GM12878 (cell line): ENCODE data around the gene ADGRD1. TPM values are rescaled to one million over a fixed set of nuclear protein-coding genes. Genes with fewer than 3 reads are reported as not detected.

Source experiments
- ATAC-seq: fragments of 200-7000 bp; cut with Tn5 transposase; 3 replicates; pipeline ENCODE4 v1.9.1; 2020; ENCODE audit warnings: mild to moderate bottlenecking, moderate library complexity
- BruUV-seq: library from RNA; stranded (reverse); fragments of 400-500 nt; replicated peaks from 2 replicates; lab custom pipeline; 2021; lab: Mats Ljungman, UMichigan
- CTCF ChIA-PET: fragments of 300-600 bp; sonication (Branson Sonifier 250); formaldehyde crosslinking; extraction: SDS; loops from one replicate; lab custom pipeline; 2021; ENCODE audit warnings: inconsistent platforms; lab: Yijun Ruan, JAX
- POLR2A ChIA-PET: fragments of 350-600 bp; formaldehyde crosslinking; extraction: SDS; loops from one replicate; lab custom pipeline; 2021; ENCODE audit warnings: inconsistent platforms; lab: Charles Lee
- RAD21 ChIA-PET: fragments of 300-600 bp; sonication (Branson Sonifier 250); formaldehyde crosslinking; loops from one replicate; lab custom pipeline; 2023; ENCODE audit warnings: antibody characterized with exemption; ENCODE audit not compliant: unreplicated experiment; lab: Charles Lee
- SMC1A ChIA-PET: fragments of 300-600 bp; sonication (Branson Sonifier 250); formaldehyde crosslinking; loops from one replicate; lab custom pipeline; 2023; ENCODE audit not compliant: unreplicated experiment, uncharacterized antibody; lab: Charles Lee
- DNase-seq: peaks from one replicate; pipeline ENCODE4 v3.0.0-alpha.2; 2011; ENCODE audit warnings: low read depth, low spot score
- FAIRE-seq: peaks from 3 replicates; lab custom pipeline; 2011; peaks lifted over from hg19 to GRCh38; lab: Jason Lieb, UNC
- H2AFZ ChIP-seq: 2 replicates; pipeline ENCODE4 v1.6.0; 2011; ENCODE audit warnings: low read depth, low read length, control low read depth; ENCODE audit not compliant: control insufficient read depth
- H3K27ac ChIP-seq: 2 replicates; pipeline ENCODE4 v1.5.1; 2011; ENCODE audit warnings: control low read depth; ENCODE audit not compliant: control insufficient read depth, insufficient read depth
- H3K27me3 ChIP-seq, 2 experiments: replicated peaks in 1 of 2; 2 replicates each; pipeline versions ENCODE4 v1.6.0 to v1.6.1; 2011; ENCODE audit warnings: low read length in 1 of 2; ENCODE audit not compliant: control insufficient read depth in 2 of 2, insufficient read depth in 2 of 2
- H3K36me3 ChIP-seq, 2 experiments: 2 replicates each; pipeline ENCODE4 v1.5.1; 2011; ENCODE audit warnings: low read length in 1 of 2; ENCODE audit not compliant: control insufficient read depth in 2 of 2, insufficient read depth in 2 of 2
- H3K4me1 ChIP-seq: 2 replicates; pipeline ENCODE4 v1.6.1; 2011; ENCODE audit warnings: mild to moderate bottlenecking, low read length, moderate library complexity, mixed read lengths; ENCODE audit not compliant: control insufficient read depth, insufficient read depth
- H3K4me2 ChIP-seq: 2 replicates; pipeline ENCODE4 v1.6.0; 2011; ENCODE audit warnings: control low read depth; ENCODE audit not compliant: control insufficient read depth, insufficient read depth
- H3K4me3 ChIP-seq: fragments of 200-600 bp; sonication (generic); 2 replicates; pipeline ENCODE4 v1.5.1; 2016
- H3K79me2 ChIP-seq: 2 replicates; pipeline ENCODE4 v1.6.0; 2011; ENCODE audit warnings: low read length; ENCODE audit not compliant: control insufficient read depth, insufficient read depth
- H3K9ac ChIP-seq: 2 replicates; pipeline ENCODE4 v1.8.0; 2011; ENCODE audit warnings: low read length, control low read depth, mixed read lengths; ENCODE audit not compliant: control insufficient read depth, insufficient read depth
- H3K9me3 ChIP-seq: replicated peaks from 3 replicates; pipeline ENCODE4 v1.5.1; 2011; ENCODE audit warnings: mild to moderate bottlenecking, low read length; ENCODE audit not compliant: control insufficient read depth, insufficient read depth
- H4K20me1 ChIP-seq: 2 replicates; pipeline ENCODE4 v1.6.0; 2011; ENCODE audit not compliant: control insufficient read depth, insufficient read depth
- CHD2 ChIP-seq: IDR thresholded peaks from 2 replicates; pipeline ENCODE4 v1.6.1; 2011; ENCODE audit warnings: low read depth, low read length, improper control_type of control experiment, borderline replicate concordance
- HDAC6 ChIP-seq: fragments of 200-600 bp; sonication (generic); IDR thresholded peaks from one replicate; pipeline ENCODE4 v1.8.0; 2017; ENCODE audit warnings: antibody characterized with exemption; ENCODE audit not compliant: unreplicated experiment
- HDGF ChIP-seq: fragments of 450-650 bp; IDR thresholded peaks from 2 replicates; pipeline ENCODE4 v1.6.1; 2016; ENCODE audit warnings: antibody characterized with exemption
- IRF3 ChIP-seq: fragments of 450-650 bp; IDR thresholded peaks from 2 replicates; pipeline ENCODE4 v1.6.1; 2014; ENCODE audit warnings: mild to moderate bottlenecking
- NR2C1 ChIP-seq: fragments of 450-650 bp; IDR thresholded peaks from 2 replicates; pipeline ENCODE4 v1.6.1; 2017; ENCODE audit warnings: antibody characterized with exemption, mild to moderate bottlenecking, moderate library complexity
- NRF1 ChIP-seq: conservative IDR thresholded peaks from 2 replicates; pipeline ENCODE4 v1.6.1; 2011; ENCODE audit warnings: mild to moderate bottlenecking, low read depth, low read length, improper control_type of control experiment
- PRDM15 ChIP-seq: fragments of 450-650 bp; formaldehyde crosslinking; IDR thresholded peaks from 2 replicates; pipeline ENCODE4 v1.4.0; 2020; ENCODE audit warnings: mild to moderate bottlenecking, moderate library complexity
- TCF12 ChIP-seq: IDR thresholded peaks from 2 replicates; pipeline ENCODE4 v1.6.1; 2011; ENCODE audit warnings: low read depth, mild to moderate bottlenecking, low read length
- whole genome bisulfite sequencing: methylation state at CpG from one replicate; pipeline ENCODE4 v1.1.6; 2016; ENCODE audit warnings: low lambda C conversion rate; ENCODE audit not compliant: insufficient replicate concordance, insufficient coverage; ENCODE audit errors: missing lambda C conversion rate; 5-methylcytosine and 5-hydroxymethylcytosine counted together
- in situ Hi-C: fragments of 300-500 bp; cut with MboI; formaldehyde crosslinking; loops from 9 replicates; pipeline ENCODE4 v1.14.3; 2018; ENCODE audit warnings: mixed read lengths
- intact Hi-C: fragments of 100-400 bp; cut with micrococcal nuclease; formaldehyde crosslinking; loops from one replicate; pipeline ENCODE4 v1.14.2; 2022; ENCODE audit not compliant: unreplicated experiment
- polyA plus RNA-seq, 11 experiments: library from polyadenylated mRNA; depleted of rRNA in 4 of 11; unstranded in 6 of 11; stranded (reverse) in 5 of 11; fragments of >200 nt; fragmentation: Nextera tagmentation in 4 of 11; fragmentation: Illumina TruSeq in 1 of 11; extraction: Ambion mirVana in 4 of 11; extraction: Trizol in 1 of 11; gene quantifications; 1 replicate in 1 of 11; 2 replicates in 10 of 11; pipeline versions ENCODE4 v1.2.1 to v1.2.3, GENCODE V29; 2011 to 2016; ENCODE audit warnings: inconsistent platforms in 2 of 11, missing spikeins in 2 of 11, low read depth in 1 of 11
- total RNA-seq, 4 experiments: library from RNA; depleted of rRNA in 3 of 4; stranded (reverse); fragments of >200 nt in 3 of 4; fragmentation: Illumina TruSeq in 1 of 4; extraction: Trizol in 1 of 4; gene quantifications; 2 replicates each; pipeline versions ENCODE4 v1.2.1 to v1.2.3, GENCODE V29; 2013 to 2021
- TF ChIP-seq, protein P1 (sequence below): fragments of 150-350 bp; IDR thresholded peaks from 2 replicates; pipeline ENCODE4 v1.6.1; 2014; ENCODE audit warnings: mild to moderate bottlenecking, low read depth, low read length
- TF ChIP-seq, protein P2 (sequence below): IDR thresholded peaks from 2 replicates; pipeline ENCODE4 v1.6.1; 2012; ENCODE audit warnings: low read length, inconsistent platforms

ADGRD1 gene
- total and polyA plus RNA-seq, 10 of the 15 experiments (the other 5 are each of a cell fraction or from before 2014, with no cell fraction given): 0.15 to 12.7 (median 1.2) TPM

GRCh38 chr12:130990034-130990433 lies 36.3 kb downstream of the ADGRD1 start:
- no peaks in the 10 kb centered on the region for H3K79me2 ChIP-seq
- ChIA-PET RAD21 (no interaction called here), CTCF (no interaction called here), SMC1A (no interaction called here), POLR2A (no interaction called here)
- no peaks in the 10 kb centered on the region for H3K27me3 ChIP-seq
- BruUV-seq: no TSS peak
- in situ Hi-C loops (no loop called here), intact Hi-C loops (no loop called here)
- H4K20me1 ChIP-seq: no peaks in the 10 kb centered on the region
- no peak overlapping the region for H3K27ac ChIP-seq
- H3K4me2 ChIP-seq: no peak overlapping the region
- no peaks in the 10 kb centered on the region for H3K36me3 ChIP-seq
- DNase-seq (no peak), ATAC-seq (no peak), FAIRE-seq (no peak)
- H3K9ac ChIP-seq: no peak overlapping the region
- no peak overlapping the region for H2AFZ ChIP-seq
- no peak overlapping the region for H3K4me3 ChIP-seq
- peaks cover 8% of the 10 kb centered on the region for H3K4me1 ChIP-seq
- TF ChIP-seq NR2C1: no peak
- 75% methylated on average over 8 of the region's 8 CpGs for WGBS
- no peaks in the 10 kb centered on the region for H3K9me3 ChIP-seq

DNA sequence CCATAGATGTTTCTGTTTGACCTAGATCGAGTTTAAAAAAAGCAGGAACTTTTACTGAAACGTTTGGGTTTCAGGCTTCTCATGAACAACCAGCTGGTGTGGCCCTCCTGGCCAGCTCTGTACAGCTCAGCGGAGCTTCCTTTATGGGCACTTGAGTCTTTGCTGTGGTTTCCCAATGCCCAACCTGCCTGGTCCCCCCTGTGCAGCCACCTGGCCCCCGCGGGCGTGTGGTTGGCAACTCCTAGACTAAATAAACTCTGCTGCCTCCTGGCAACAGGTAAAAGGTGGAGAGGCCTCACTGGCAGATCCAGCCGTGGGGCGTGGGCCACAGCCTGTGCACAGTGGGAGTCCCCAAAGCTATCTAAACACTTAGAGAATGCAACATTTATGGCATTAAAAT lies 38.7 kb downstream of the ADGRD1 start:
- FAIRE-seq (no peak), DNase-seq (no peak), ATAC-seq (peak; percentile 74)
- Histone ChIP-seq H3K79me2 (no peaks in the 10 kb centered on the region), H3K9ac (no peak overlapping the region; the same call in 1 of the 2 replicates), H3K4me2 (peak overlapping the region; percentile 78), H3K27ac (no peak overlapping the region; the same call in 1 of the 2 replicates), H3K27me3 (no peaks in the 10 kb centered on the region), H3K4me1 (peaks cover 8% of the 10 kb centered on the region), H3K4me3 (no peak overlapping the region), H3K9me3 (no peaks in the 10 kb centered on the region), H4K20me1 (no peaks in the 10 kb centered on the region), H2AFZ (peak overlapping the region; percentile 33), H3K36me3 (no peaks in the 10 kb centered on the region)
- POLR2A ChIA-PET: no interaction called here
- CTCF ChIA-PET: interaction anchor here (1.2 kb wide), 1 partner anchor 12 kb away, joined by 4 read pairs; no protein-coding TSS in a partner anchor
- RAD21 ChIA-PET: no interaction called here
- BruUV-seq: no TSS peak
- intact Hi-C loops: no loop called here
- in situ Hi-C loops: no loop called here
- SMC1A ChIA-PET: no interaction called here
- under 1% methylated on average over 8 of the region's 8 CpGs for WGBS
- TF ChIP-seq PRDM15 (no peak), CHD2 (no peak), TCF12 (peak; percentile 34; the same call in 1 of the 2 replicates), NRF1 (no peak), HDGF (no peak), HDAC6 (no peak), IRF3 (no peak)
- TF ChIP-seq, protein P1, sequence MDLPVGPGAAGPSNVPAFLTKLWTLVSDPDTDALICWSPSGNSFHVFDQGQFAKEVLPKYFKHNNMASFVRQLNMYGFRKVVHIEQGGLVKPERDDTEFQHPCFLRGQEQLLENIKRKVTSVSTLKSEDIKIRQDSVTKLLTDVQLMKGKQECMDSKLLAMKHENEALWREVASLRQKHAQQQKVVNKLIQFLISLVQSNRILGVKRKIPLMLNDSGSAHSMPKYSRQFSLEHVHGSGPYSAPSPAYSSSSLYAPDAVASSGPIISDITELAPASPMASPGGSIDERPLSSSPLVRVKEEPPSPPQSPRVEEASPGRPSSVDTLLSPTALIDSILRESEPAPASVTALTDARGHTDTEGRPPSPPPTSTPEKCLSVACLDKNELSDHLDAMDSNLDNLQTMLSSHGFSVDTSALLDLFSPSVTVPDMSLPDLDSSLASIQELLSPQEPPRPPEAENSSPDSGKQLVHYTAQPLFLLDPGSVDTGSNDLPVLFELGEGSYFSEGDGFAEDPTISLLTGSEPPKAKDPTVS: no peak
- TF ChIP-seq, protein P2, sequence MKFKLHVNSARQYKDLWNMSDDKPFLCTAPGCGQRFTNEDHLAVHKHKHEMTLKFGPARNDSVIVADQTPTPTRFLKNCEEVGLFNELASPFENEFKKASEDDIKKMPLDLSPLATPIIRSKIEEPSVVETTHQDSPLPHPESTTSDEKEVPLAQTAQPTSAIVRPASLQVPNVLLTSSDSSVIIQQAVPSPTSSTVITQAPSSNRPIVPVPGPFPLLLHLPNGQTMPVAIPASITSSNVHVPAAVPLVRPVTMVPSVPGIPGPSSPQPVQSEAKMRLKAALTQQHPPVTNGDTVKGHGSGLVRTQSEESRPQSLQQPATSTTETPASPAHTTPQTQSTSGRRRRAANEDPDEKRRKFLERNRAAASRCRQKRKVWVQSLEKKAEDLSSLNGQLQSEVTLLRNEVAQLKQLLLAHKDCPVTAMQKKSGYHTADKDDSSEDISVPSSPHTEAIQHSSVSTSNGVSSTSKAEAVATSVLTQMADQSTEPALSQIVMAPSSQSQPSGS: no peak
